SU-DHL-6 (cell line): ENCODE measurements around the gene ZNF622.
"Not testable (repeated sequence)": the region's sequence is repeated elsewhere in the genome, so short reads cannot be mapped to it uniquely, and the experiment has no call there.

Experiments
- H2AFZ ChIP-seq: fragments of 200-600 bp; sonication (generic); 2 replicates; pipeline ENCODE4 v1.6.1; 2014; ENCODE audit warnings: low read depth, mild to moderate bottlenecking, moderate library complexity, mixed read lengths, antibody characterized with exemption, low read length; ENCODE audit not compliant: severe bottlenecking
- H3F3A ChIP-seq: fragments of 200-600 bp; shearing (Covaris generic); 2 replicates; pipeline ENCODE4 v1.6.0; 2016; ENCODE audit warnings: antibody characterized with exemption, mild to moderate bottlenecking; ENCODE audit not compliant: insufficient read depth
- H3K27ac ChIP-seq: fragments of 200-600 bp; sonication (generic); 2 replicates; pipeline ENCODE4 v1.5.1; 2016; ENCODE audit warnings: low read depth, mild to moderate bottlenecking, low read length, moderate library complexity, mixed read lengths
- H3K27me3 ChIP-seq: fragments of 200-600 bp; sonication (generic), shearing (Covaris generic); 2 replicates; pipeline ENCODE4 v1.6.0; 2014; ENCODE audit warnings: mild to moderate bottlenecking, low read length
- H3K36me3 ChIP-seq: fragments of 200-600 bp; sonication (generic); 2 replicates; pipeline ENCODE4 v1.6.1; 2014; ENCODE audit warnings: mild to moderate bottlenecking, low read length, mixed read lengths
- H3K4me2 ChIP-seq: fragments of 300-600, 200-600 bp; shearing (Covaris generic), sonication (generic); 2 replicates; pipeline ENCODE4 v1.6.0; 2014; ENCODE audit warnings: low read length, low read depth, mild to moderate bottlenecking; ENCODE audit not compliant: poor library complexity, severe bottlenecking
- H3K4me3 ChIP-seq: fragments of 200-600 bp; sonication (generic); 2 replicates; pipeline ENCODE4 v1.5.1; 2014; ENCODE audit warnings: antibody characterized with exemption, low read length, mild to moderate bottlenecking, mixed read lengths; ENCODE audit not compliant: insufficient read depth, poor library complexity, severe bottlenecking
- H3K79me2 ChIP-seq: fragments of 200-600 bp; sonication (generic); 2 replicates; pipeline ENCODE4 v1.6.1; 2014; ENCODE audit warnings: mild to moderate bottlenecking, low read length, moderate library complexity; ENCODE audit not compliant: insufficient read depth
- H3K9ac ChIP-seq: fragments of 200-600 bp; sonication (generic); 2 replicates; pipeline ENCODE4 v1.7.0; 2014; ENCODE audit warnings: mild to moderate bottlenecking, low read length
- H3K9me2 ChIP-seq: fragments of 200-600 bp; sonication (generic); replicated peaks from 2 replicates; pipeline ENCODE4 v1.6.1; 2014; ENCODE audit warnings: low read length; ENCODE audit not compliant: insufficient read depth
- H3K9me3 ChIP-seq: fragments of 200-600 bp; sonication (generic); 2 replicates; pipeline ENCODE4 v1.6.1; 2014; ENCODE audit warnings: low read length, mixed read lengths; ENCODE audit not compliant: insufficient read depth
- H4K20me1 ChIP-seq: fragments of 200-600 bp; sonication (generic); 2 replicates; pipeline ENCODE4 v1.6.1; 2014; ENCODE audit warnings: low read depth, mild to moderate bottlenecking, antibody characterized with exemption, low read length, moderate library complexity, mixed read lengths
- EZH2phosphoT487 ChIP-seq: fragments of 200-600 bp; sonication (generic), shearing (Covaris generic); conservative IDR thresholded peaks from 2 replicates; pipeline ENCODE4 v1.6.1; 2018; ENCODE audit warnings: mild to moderate bottlenecking, antibody characterized with exemption, low read length, moderate library complexity, mixed read lengths
- TF ChIP-seq, protein P1 (sequence below): fragments of 200-600 bp; sonication (generic); IDR thresholded peaks from one replicate; pipeline ENCODE4 v1.5.1; 2017; ENCODE audit warnings: antibody characterized with exemption, mild to moderate bottlenecking, low read length, moderate library complexity; ENCODE audit not compliant: insufficient read depth, poor library complexity, severe bottlenecking

ZNF622 gene

DNA sequence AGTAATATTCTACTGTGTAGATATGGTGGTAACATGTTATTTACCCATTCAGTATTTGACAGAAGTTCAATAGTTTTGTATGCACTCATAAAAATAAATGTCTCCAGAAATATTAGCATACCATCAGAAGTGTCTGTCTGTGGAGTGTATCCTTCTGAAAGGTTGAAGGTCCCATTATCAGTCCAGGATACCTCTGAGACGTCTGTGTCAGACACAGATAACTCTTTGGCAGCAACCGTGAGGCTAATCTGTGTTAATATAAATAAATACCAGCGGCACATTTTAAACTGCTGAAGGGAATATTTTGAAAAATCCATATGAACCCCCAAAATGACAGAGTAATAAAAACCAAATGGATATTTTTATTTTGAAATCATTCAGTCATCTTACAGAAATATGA is 11.9 kb upstream of the ZNF622 start:
- no peaks in the 10 kb centered on the region for H3K9me2 ChIP-seq

GRCh38 chr5:16476417-16476816 is 10.8 kb upstream of the ZNF622 start:
- not testable (repeated sequence) for H3K27me3 ChIP-seq, H3K9me3 ChIP-seq, H4K20me1 ChIP-seq, H3F3A ChIP-seq, H3K4me2 ChIP-seq, H3K9me2 ChIP-seq, H3K4me3 ChIP-seq, H2AFZ ChIP-seq, H3K27ac ChIP-seq, H3K36me3 ChIP-seq, H3K9ac ChIP-seq, H3K79me2 ChIP-seq

More for the DNA sequence above, 11.9 kb upstream of the ZNF622 start:
- Histone ChIP-seq H3K79me2 (no peaks in the 10 kb centered on the region), H3K4me2 (no peak overlapping the region), H3K27ac (no peak overlapping the region), H3K36me3 (no peaks in the 10 kb centered on the region), H3K27me3 (no peaks in the 10 kb centered on the region), H3K9me3 (no peaks in the 10 kb centered on the region), H2AFZ (no peak overlapping the region), H4K20me1 (no peaks in the 10 kb centered on the region), H3K4me3 (no peak overlapping the region), H3F3A (no peaks in the 10 kb centered on the region), H3K9ac (no peak overlapping the region)
- no peak for TF ChIP-seq EZH2phosphoT487
- TF ChIP-seq, protein P1, sequence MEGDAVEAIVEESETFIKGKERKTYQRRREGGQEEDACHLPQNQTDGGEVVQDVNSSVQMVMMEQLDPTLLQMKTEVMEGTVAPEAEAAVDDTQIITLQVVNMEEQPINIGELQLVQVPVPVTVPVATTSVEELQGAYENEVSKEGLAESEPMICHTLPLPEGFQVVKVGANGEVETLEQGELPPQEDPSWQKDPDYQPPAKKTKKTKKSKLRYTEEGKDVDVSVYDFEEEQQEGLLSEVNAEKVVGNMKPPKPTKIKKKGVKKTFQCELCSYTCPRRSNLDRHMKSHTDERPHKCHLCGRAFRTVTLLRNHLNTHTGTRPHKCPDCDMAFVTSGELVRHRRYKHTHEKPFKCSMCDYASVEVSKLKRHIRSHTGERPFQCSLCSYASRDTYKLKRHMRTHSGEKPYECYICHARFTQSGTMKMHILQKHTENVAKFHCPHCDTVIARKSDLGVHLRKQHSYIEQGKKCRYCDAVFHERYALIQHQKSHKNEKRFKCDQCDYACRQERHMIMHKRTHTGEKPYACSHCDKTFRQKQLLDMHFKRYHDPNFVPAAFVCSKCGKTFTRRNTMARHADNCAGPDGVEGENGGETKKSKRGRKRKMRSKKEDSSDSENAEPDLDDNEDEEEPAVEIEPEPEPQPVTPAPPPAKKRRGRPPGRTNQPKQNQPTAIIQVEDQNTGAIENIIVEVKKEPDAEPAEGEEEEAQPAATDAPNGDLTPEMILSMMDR = no peak

- no peak for TF ChIP-seq EZH2phosphoT487
- TF ChIP-seq, protein P1 = no peak
- 0 out of 2 replicates have a peak, but pooled peaks cover 3% of the 10 kb centered on the region for H3F3A ChIP-seq
- H3K27me3 ChIP-seq = no peaks in the 10 kb centered on the region
- no peaks in the 10 kb centered on the region for H3K36me3 ChIP-seq
- H3K27ac ChIP-seq = no peak overlapping the region
- H3K9me3 ChIP-seq = no peaks in the 10 kb centered on the region
- peaks cover 20% of the 10 kb centered on the region for H3K79me2 ChIP-seq
- H3K4me2 ChIP-seq = no peak overlapping the region
- H4K20me1 ChIP-seq = no peaks in the 10 kb centered on the region
- no peak overlapping the region for H2AFZ ChIP-seq
- H3K4me3 ChIP-seq = no peak overlapping the region
- H3K9me2 ChIP-seq = no peaks in the 10 kb centered on the region
- H3K9ac ChIP-seq = no peak overlapping the region
These were observed 5.8 kb upstream of the ZNF622 start for GRCh38 chr5:16471387-16471786.

DNA sequence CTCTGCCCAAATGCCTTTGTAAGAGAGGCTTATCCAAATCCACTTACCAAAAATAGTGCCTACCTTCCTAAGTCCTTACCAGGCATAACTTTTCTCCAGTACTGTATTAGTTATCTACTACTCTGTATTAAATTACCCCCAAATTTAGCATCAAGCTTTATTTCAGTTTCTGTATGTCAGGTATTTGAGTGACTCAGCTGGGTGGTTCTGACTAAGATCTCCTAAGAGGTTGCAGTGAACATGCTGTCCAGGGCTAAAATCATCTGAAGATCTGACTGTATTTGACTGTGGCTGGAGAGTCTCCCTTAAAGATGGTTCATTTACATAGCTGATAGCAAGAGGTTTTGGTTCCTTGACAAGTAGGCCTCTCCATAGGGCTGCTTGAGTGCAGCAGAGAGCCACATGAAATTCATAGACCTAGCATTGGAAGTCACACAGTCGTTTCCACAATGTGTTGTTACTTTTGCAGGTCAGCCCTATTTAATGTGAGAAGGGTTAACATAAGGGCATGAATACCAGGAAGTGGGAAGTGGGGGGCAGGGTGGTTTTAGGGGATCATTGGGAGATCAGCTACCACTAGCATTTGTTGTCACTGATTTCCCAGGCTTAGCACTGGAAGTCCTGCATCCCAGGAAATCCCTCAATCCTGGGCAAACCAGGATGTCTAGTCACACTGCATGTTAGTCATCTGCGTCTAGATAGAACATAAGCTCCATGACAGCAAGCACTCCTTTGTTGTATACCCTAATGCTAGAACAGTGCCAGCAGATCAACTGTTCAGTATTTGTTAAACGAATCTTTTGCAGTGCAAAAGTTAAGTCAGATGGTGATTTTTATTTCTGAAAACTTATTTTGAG is 2.0 kb upstream of the ZNF622 start:
- Histone ChIP-seq H3K4me3 (no peak overlapping the region), H3K27ac (no peak overlapping the region), H3K9ac (no peak overlapping the region), H4K20me1 (peaks cover 14% of the 10 kb centered on the region), H3K4me2 (peak overlapping the region; percentile 90), H3K36me3 (peaks cover 10% of the 10 kb centered on the region; the same call in 1 of the 2 replicates), H3K27me3 (no peaks in the 10 kb centered on the region), H3F3A (0 out of 2 replicates have a peak, but pooled peaks cover 3% of the 10 kb centered on the region), H3K9me2 (no peaks in the 10 kb centered on the region), H2AFZ (no peak overlapping the region), H3K79me2 (peaks cover 55% of the 10 kb centered on the region), H3K9me3 (no peaks in the 10 kb centered on the region)
- no peak for TF ChIP-seq EZH2phosphoT487
- TF ChIP-seq, protein P1 = no peak
